ENCODE measurements around the gene TRAF2.

The TRAF2 gene

DNA sequence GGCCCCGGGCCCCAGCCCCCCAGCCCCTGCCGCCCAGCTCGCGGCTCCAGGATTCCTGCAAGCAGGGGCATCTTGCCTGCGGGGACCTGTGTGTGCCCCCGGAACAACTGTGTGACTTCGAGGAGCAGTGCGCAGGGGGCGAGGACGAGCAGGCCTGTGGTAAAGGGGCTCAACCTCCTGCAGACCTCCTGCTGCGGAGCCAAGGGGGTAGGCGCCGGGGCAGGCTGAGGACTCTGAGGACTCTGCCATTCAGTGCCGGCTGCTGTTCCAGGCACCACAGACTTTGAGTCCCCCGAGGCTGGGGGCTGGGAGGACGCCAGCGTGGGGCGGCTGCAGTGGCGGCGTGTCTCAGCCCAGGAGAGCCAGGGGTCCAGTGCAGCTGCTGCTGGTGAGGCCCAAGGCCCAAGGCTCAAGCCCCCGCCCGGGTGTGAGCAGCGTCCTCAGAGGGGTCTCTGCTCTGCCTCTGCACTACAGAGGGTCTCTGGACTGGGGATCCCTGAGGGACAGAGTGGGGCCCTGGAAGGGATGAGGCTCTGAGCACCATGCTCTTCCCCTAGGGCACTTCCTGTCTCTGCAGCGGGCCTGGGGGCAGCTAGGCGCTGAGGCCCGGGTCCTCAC is 30.7 kb upstream of the TRAF2 start:
- H3K27ac ChIP-seq (replicated peaks), result no peak overlapping the region
- TF ChIP-seq, protein P1, sequence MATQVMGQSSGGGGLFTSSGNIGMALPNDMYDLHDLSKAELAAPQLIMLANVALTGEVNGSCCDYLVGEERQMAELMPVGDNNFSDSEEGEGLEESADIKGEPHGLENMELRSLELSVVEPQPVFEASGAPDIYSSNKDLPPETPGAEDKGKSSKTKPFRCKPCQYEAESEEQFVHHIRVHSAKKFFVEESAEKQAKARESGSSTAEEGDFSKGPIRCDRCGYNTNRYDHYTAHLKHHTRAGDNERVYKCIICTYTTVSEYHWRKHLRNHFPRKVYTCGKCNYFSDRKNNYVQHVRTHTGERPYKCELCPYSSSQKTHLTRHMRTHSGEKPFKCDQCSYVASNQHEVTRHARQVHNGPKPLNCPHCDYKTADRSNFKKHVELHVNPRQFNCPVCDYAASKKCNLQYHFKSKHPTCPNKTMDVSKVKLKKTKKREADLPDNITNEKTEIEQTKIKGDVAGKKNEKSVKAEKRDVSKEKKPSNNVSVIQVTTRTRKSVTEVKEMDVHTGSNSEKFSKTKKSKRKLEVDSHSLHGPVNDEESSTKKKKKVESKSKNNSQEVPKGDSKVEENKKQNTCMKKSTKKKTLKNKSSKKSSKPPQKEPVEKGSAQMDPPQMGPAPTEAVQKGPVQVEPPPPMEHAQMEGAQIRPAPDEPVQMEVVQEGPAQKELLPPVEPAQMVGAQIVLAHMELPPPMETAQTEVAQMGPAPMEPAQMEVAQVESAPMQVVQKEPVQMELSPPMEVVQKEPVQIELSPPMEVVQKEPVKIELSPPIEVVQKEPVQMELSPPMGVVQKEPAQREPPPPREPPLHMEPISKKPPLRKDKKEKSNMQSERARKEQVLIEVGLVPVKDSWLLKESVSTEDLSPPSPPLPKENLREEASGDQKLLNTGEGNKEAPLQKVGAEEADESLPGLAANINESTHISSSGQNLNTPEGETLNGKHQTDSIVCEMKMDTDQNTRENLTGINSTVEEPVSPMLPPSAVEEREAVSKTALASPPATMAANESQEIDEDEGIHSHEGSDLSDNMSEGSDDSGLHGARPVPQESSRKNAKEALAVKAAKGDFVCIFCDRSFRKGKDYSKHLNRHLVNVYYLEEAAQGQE (IDR thresholded peaks at IDR 0.05; ENCODE audit: insufficient replicate concordance, low read depth), result no peak
- TF ChIP-seq, protein P2, sequence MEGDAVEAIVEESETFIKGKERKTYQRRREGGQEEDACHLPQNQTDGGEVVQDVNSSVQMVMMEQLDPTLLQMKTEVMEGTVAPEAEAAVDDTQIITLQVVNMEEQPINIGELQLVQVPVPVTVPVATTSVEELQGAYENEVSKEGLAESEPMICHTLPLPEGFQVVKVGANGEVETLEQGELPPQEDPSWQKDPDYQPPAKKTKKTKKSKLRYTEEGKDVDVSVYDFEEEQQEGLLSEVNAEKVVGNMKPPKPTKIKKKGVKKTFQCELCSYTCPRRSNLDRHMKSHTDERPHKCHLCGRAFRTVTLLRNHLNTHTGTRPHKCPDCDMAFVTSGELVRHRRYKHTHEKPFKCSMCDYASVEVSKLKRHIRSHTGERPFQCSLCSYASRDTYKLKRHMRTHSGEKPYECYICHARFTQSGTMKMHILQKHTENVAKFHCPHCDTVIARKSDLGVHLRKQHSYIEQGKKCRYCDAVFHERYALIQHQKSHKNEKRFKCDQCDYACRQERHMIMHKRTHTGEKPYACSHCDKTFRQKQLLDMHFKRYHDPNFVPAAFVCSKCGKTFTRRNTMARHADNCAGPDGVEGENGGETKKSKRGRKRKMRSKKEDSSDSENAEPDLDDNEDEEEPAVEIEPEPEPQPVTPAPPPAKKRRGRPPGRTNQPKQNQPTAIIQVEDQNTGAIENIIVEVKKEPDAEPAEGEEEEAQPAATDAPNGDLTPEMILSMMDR (IDR thresholded peaks at IDR 0.05; ENCODE audit: insufficient read depth, low read length), result no peak
- TF ChIP-seq GABPA (IDR thresholded peaks at IDR 0.05; ENCODE audit: low read depth) (no peak), SPI1 (IDR thresholded peaks at IDR 0.05; ENCODE audit: borderline replicate concordance, low read depth) (no peak), POLR2AphosphoS5 (IDR thresholded peaks at IDR 0.05; ENCODE audit: low read depth) (no peak)
- no peak for DNase-seq (ENCODE audit: low read depth in 1 of 2, low spot score in 1 of 2)
- no peaks in the 10 kb centered on the region for H3K27me3 ChIP-seq (ENCODE audit: insufficient read depth, poor library complexity, severe bottlenecking)
- no peak overlapping the region for H3K4me3 ChIP-seq (replicated peaks; ENCODE audit: insufficient read depth, low read length)

DNA sequence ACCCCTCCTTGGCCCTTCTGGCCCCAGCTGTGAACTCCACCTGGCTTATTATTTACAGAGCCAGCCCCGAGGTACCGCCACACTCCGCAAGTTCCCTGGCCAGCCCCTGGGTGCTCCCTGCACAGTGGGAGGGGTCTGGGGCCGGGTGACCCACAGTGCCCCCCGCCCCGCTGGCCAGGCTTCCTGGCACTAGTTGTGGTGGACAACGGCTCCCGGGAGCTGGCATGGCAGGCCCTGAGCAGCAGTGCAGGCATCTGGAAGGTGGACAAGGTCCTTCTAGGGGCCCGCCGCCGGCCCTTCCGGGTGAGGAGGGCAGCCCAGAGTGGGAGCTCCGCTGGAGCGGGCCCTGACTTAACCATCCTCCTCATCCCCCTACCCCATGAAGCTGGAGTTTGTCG is 30.2 kb upstream of the TRAF2 start:
- TF ChIP-seq GABPA (IDR thresholded peaks at IDR 0.05; ENCODE audit: low read depth) (no peak), POLR2AphosphoS5 (IDR thresholded peaks at IDR 0.05; ENCODE audit: low read depth) (no peak), SPI1 (IDR thresholded peaks at IDR 0.05; ENCODE audit: borderline replicate concordance, low read depth) (no peak)
- TF ChIP-seq, protein P1 (IDR thresholded peaks at IDR 0.05; ENCODE audit: insufficient replicate concordance, low read depth), result no peak
- TF ChIP-seq, protein P2 (IDR thresholded peaks at IDR 0.05; ENCODE audit: insufficient read depth, low read length), result no peak
- no peak for DNase-seq (ENCODE audit: low read depth in 1 of 2, low spot score in 1 of 2)
- no peaks in the 10 kb centered on the region for H3K27me3 ChIP-seq (ENCODE audit: insufficient read depth, poor library complexity, severe bottlenecking)
- no peak overlapping the region for H3K27ac ChIP-seq (replicated peaks)
- no peak overlapping the region for H3K4me3 ChIP-seq (replicated peaks; ENCODE audit: insufficient read depth, low read length)

DNA sequence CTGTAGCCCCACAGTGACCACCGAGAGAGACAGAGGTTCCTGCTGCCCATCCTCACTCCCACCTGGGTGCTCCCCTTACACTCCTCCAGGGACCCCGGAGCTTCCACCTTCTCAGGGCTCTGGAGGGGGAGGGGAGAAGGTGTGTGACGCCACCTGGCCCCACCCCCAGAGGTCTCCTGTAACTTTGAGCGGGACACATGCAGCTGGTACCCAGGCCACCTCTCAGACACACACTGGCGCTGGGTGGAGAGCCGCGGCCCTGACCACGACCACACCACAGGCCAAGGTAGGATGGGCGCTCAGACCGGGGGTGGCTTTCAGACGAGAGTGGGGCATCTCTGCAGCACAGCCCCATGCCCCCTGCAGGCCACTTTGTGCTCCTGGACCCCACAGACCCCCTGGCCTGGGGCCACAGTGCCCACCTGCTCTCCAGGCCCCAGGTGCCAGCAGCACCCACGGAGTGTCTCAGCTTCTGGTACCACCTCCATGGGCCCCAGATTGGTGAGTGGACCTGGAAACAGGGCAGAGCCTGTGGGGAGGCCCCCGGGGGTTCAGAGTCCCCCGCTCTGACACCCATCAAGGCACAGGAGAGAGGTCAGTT is 29.7 kb upstream of the TRAF2 start:
- no peak for DNase-seq (ENCODE audit: low read depth in 1 of 2, low spot score in 1 of 2)
- H3K27me3 ChIP-seq (ENCODE audit: insufficient read depth, poor library complexity, severe bottlenecking), result no peaks in the 10 kb centered on the region
- TF ChIP-seq, protein P2 (IDR thresholded peaks at IDR 0.05; ENCODE audit: insufficient read depth, low read length), result no peak
- TF ChIP-seq POLR2AphosphoS5 (IDR thresholded peaks at IDR 0.05; ENCODE audit: low read depth), result no peak
- TF ChIP-seq SPI1 (IDR thresholded peaks at IDR 0.05; ENCODE audit: borderline replicate concordance, low read depth), result no peak
- TF ChIP-seq, protein P1 (IDR thresholded peaks at IDR 0.05; ENCODE audit: insufficient replicate concordance, low read depth), result no peak
- no peak for TF ChIP-seq GABPA (IDR thresholded peaks at IDR 0.05; ENCODE audit: low read depth)
- H3K27ac ChIP-seq (replicated peaks), result no peak overlapping the region
- H3K4me3 ChIP-seq (replicated peaks; ENCODE audit: insufficient read depth, low read length), result no peak overlapping the region
